Stimulated activated memory B cell treated with anti-CD40 and anti-IgM and Interleukin-4, amounts not matched to agents 10 μg/mL and 1 μg/mL and 100 μg/mL, for 72 hours (primary cell): ENCODE results near the gene GNG13.
A peak's percentile ranks its signal among the peaks of the same experiment; 100 is the strongest.
"Not testable (repeated sequence)": the region's sequence is repeated elsewhere in the genome, so short reads cannot be mapped to it uniquely, and the experiment has no call there.

Experiments used
- ATAC-seq: fragments of 150-1000 bp; cut with Tn5 transposase; 2 replicates; pipeline ENCODE4 v1.10.0; 2021
- H3K27ac Mint-ChIP-seq: one replicate; pipeline ENCODE4 v1.8.0; 2022; ENCODE audit warnings: mild to moderate bottlenecking, mixed read lengths
- H3K27me3 Mint-ChIP-seq: one replicate; pipeline ENCODE4 v1.8.0; 2022; ENCODE audit warnings: mixed read lengths
- H3K36me3 Mint-ChIP-seq: one replicate; pipeline ENCODE4 v1.8.0; 2022; ENCODE audit warnings: mixed read lengths
- H3K4me1 Mint-ChIP-seq: one replicate; pipeline ENCODE4 v1.8.0; 2022; ENCODE audit warnings: mixed read lengths
- H3K4me3 Mint-ChIP-seq: one replicate; pipeline ENCODE4 v1.8.0; 2022; ENCODE audit warnings: mild to moderate bottlenecking, moderate library complexity, mixed read lengths
- H3K9me3 Mint-ChIP-seq: one replicate; pipeline ENCODE4 v1.8.0; 2022; ENCODE audit warnings: mixed read lengths

The GNG13 gene

DNA sequence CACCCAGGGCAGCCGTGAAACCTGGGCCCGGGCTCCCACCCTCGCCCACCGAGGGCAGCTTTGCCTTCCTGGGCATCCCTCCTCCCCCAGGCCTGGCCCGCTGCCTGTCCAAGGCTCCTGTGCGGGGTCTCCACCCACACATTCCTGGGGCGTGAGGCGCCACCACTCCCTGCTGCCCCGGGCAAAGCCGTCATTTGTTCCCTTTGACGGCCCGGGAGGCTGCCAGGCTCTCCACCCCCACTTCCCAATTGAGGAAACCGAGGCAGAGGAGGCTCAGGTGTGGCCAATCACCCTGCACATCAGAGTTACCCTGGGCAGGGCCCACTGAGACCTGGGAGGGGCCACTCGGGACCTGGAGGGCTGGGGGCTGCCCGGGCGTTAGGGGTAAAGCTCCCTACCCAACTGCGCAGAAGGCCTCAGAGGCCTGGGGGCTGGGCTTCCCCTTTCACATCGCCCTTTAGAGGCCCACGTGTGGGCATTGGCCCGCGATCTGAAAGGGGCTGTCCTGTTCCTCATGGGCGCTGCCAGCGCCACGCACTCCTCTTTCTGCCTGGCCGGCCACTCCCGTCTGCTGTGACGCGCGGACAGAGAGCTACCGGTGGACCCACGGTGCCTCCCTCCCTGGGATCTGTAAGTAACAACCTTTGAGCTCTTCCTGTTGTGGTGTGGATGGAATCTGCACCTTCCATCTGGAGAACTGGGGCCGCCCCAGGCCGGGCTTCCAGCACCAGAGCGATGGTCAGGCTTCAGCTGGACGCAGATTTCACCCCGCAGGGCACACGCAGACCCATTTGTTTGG, 39.8 kb downstream of the GNG13 start, which contains the start of gene MSLN:
Gene MSLN, plus strand, starts transcription at position 190 of the 799 bp plus-strand sequence. CDS start 1,947 bp downstream, outside the sequence.
- no peak within 1 kb of the TSS for H3K27ac Mint-ChIP-seq
- no peaks in the 10 kb centered on the region for H3K4me1 Mint-ChIP-seq
- H3K9me3 Mint-ChIP-seq, result peaks cover 2% of the 10 kb centered on the region
- H3K27me3 Mint-ChIP-seq, result peaks cover 49% of the 10 kb centered on the region
- H3K36me3 Mint-ChIP-seq, result no peaks in the 10 kb centered on the region
- no peak within 1 kb of the TSS for H3K4me3 Mint-ChIP-seq
- ATAC-seq, result no peak

DNA sequence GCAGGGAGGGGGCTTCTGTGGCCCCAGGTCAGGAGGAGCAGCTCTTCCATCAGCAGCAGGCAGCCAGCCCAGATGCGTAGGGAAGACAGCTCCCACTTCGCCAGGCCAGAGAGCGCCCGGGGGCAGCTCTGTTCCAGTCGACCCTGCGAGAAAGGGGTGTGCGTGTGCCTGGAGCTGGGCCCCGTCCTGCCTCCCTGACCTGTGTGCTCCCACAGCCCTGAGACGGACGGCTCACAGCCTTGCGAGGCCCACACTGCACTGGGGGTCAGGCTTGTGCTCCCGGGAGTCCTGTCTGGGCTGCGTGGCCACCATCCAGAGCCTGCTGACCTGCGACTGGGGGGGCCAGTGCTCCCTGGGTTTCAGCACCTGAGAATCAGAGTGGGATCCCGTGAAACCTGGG, 40.5 kb downstream of the GNG13 start:
- no peaks in the 10 kb centered on the region for H3K36me3 Mint-ChIP-seq
- H3K27ac Mint-ChIP-seq, result no peak overlapping the region
- H3K9me3 Mint-ChIP-seq, result peaks cover 2% of the 10 kb centered on the region
- ATAC-seq, result no peak
- peaks cover 49% of the 10 kb centered on the region for H3K27me3 Mint-ChIP-seq
- no peaks in the 10 kb centered on the region for H3K4me1 Mint-ChIP-seq
- no peak overlapping the region for H3K4me3 Mint-ChIP-seq

DNA sequence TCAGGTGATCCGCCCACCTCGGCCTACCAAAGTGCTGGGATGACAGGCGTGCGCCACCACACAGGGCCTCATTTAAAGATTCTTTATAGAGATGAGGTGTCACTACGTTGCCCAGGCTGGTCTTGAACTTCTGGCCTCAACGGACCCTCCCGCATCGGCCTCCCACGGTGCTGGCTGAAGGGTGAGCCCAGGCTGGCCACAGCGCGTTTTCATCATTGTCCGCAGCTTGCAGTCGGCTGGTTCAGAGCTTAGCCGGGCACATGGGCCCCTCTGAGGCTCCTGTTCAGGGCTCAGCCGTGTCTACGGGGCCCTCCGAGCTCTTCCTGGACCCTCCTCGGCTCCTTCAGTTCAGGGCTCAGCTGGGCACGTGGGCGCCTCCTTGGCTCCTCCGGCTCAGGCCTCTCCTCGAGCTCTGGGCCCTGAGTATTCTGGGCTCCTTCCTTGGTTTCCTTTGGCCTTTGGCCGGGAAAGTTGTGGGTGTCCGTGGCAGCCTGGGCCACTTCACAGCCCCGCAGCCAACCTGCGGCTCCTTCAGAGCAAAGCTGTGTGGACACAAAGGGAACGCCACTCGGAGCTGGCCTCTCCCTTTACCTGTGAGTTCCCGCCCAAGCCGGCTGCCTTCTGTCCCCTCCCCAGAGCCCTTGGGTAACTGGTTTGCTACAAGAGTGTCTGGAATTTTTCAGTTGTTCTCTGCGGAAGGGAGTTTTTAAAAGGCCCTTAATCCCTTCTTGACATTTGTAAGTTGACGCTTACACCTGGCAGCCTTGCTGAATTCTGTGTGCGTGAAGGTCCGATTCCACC, 41.2 kb downstream of the GNG13 start:
- Mint-ChIP-seq H3K4me3 (no peak overlapping the region), H3K36me3 (no peaks in the 10 kb centered on the region), H3K9me3 (peaks cover 2% of the 10 kb centered on the region), H3K27me3 (peaks cover 49% of the 10 kb centered on the region), H3K4me1 (peaks cover 5% of the 10 kb centered on the region), H3K27ac (no peak overlapping the region)
- no peak for ATAC-seq

DNA sequence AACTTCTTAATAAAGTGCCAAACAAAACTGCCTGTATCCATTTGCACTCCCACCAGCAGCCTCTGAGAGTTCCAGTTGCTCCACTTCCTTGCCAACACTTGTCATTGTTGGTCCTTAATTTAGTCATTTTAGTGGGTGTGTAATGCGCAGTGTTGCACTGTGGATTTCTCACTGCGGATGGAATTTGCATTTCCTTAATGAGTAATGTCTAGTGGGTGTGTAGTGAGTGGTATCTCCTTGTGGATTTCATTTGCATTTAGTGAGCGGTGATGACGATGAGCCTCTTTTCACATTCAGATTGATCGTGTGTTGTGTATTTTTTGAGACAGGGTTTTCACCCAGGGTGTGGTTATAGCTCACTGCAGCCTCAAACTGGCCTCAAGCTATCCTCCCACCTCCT, 44.1 kb downstream of the GNG13 start:
- H3K27ac Mint-ChIP-seq, result no peak overlapping the region
- peaks cover 2% of the 10 kb centered on the region for H3K9me3 Mint-ChIP-seq
- no peak for ATAC-seq
- H3K27me3 Mint-ChIP-seq, result peaks cover 20% of the 10 kb centered on the region
- no peak overlapping the region for H3K4me3 Mint-ChIP-seq
- no peaks in the 10 kb centered on the region for H3K36me3 Mint-ChIP-seq
- H3K4me1 Mint-ChIP-seq, result peaks cover 5% of the 10 kb centered on the region

DNA sequence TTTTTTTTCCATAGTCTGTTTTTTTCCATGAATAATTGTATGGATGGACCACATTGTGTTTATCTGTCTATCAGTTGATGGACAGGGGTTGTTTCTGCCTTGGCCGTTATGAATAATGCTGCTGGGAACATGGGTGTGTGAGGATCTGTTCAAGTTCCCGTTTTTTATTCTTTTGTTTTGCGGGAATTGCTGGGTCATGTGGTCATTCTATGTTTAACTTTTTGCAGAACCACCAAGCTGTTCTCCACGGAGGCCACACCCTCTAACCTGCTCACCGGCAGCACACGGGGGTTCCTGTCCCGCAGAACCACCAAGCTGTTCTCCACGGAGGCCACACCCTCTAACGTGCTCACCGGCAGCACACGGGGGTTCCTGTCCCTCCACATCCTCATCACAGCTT, 45.9 kb downstream of the GNG13 start:
- no peak overlapping the region for H3K4me3 Mint-ChIP-seq
- peaks cover 5% of the 10 kb centered on the region for H3K4me1 Mint-ChIP-seq
- peaks cover 2% of the 10 kb centered on the region for H3K9me3 Mint-ChIP-seq
- H3K27ac Mint-ChIP-seq, result no peak overlapping the region
- H3K27me3 Mint-ChIP-seq, result peaks cover 11% of the 10 kb centered on the region
- no peaks in the 10 kb centered on the region for H3K36me3 Mint-ChIP-seq
- no peak for ATAC-seq

DNA sequence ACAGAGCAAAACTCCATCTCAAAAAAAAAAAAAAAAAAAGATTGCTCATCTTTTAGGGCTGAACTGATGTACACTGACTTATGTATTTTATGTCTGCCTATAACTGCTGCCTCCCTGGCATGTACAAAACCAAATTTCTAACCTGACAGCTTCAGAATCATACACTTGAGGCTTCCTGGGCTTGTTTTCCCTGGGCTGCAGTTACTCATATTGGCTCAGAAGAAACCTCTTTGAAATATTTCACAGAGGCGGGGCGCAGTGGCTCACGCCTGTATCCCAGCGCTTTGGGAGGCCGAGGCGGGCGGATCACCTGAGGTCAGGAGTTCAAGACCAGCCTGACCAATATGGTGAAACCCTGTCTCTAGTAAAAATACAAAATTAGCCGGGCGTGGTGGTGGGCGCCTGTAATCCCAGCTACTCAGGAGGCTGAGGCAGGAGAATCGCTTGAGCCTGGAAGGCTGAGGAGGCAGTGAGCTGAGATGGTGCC, 46.4 kb downstream of the GNG13 start:
- not testable (repeated sequence) for ATAC-seq, H3K4me3 Mint-ChIP-seq, H3K36me3 Mint-ChIP-seq, H3K9me3 Mint-ChIP-seq, H3K4me1 Mint-ChIP-seq, H3K27ac Mint-ChIP-seq
- peaks cover 11% of the 10 kb centered on the region for H3K27me3 Mint-ChIP-seq

DNA sequence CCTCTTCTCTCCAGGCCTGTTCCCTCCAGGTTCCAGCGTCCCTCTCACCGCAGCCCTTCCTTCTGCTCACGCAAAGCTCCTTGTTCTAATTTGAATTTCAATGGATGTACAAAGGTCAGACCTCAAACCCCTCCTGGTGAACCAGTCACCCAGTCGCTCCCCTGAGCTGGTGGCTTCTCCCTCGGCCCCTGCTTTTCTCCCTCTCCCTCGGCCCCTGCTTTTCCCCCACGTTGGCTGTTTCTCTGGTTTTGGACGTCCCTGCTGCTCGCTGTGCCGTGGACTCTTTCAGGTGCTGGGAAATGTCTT, 48.6 kb downstream of the GNG13 start:
- no peak overlapping the region for H3K27ac Mint-ChIP-seq
- no peak overlapping the region for H3K4me3 Mint-ChIP-seq
- H3K27me3 Mint-ChIP-seq, result no peaks in the 10 kb centered on the region
- no peaks in the 10 kb centered on the region for H3K9me3 Mint-ChIP-seq
- peaks cover 5% of the 10 kb centered on the region for H3K4me1 Mint-ChIP-seq
- ATAC-seq, result no peak
- no peaks in the 10 kb centered on the region for H3K36me3 Mint-ChIP-seq

DNA sequence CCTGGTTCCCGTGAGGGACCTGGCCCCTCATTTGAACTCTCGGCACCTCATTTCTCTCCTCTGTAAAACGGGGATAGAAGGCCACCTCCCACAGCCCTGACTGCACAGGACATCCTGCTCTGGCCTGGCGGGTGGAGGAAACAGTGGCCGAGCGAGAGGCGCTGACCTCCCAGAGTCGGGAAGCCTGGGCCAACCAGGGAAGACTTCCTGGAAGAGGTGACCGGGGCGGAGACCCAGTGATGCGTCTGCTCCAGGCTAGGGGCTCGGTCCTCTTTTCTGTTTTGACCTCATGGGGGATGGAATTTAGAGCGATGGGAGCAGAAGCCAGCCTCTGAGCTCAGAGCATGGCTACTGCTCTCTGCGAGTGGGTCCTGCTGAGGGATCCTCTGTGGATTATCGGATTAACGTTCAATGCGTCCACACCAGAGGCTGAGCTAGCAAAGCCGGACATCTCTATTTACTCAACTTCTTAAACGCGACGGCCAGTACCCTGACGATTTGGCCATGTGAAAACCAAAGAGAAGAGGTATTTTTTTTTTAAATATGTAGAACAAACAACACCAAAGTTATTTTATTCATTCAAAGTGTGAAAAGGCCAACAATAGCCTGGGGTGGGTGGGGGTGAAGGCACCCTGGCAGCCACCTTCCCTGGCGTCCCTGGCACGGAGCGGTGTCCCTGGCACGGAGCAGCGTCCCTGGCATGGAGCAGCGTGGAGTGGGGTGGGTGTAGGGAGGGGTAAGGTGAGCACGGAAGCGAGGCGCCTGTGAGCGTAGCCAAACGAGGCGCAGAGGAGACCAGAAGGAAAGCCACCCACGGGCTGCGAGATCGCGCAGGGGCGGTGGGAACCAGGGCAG, 49.2 kb downstream of the GNG13 start:
- peak; percentile 16 for ATAC-seq
- no peak overlapping the region for H3K27ac Mint-ChIP-seq

DNA sequence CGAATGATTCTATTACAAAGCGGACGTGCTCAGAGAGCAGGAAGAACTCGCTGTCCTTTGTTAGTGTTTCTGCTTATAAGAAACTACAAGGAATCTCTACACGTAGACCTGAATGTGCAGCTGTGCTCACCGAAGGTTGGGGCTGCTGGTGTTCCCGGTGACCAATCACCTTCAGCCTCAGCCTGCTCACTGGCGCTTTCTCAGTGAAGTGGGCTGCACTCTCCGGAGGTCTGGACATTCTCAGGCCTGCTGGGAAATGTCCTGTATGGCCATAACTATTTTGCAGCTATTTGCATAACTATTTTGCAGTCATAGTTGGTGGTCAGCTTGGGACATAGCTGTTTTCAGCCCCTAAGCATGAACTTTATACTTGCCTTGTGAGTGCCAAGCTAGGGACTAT, 50.0 kb downstream of the GNG13 start:
- Mint-ChIP-seq H3K27ac (no peak overlapping the region), H3K4me1 (peaks cover 5% of the 10 kb centered on the region), H3K27me3 (no peaks in the 10 kb centered on the region), H3K36me3 (no peaks in the 10 kb centered on the region), H3K9me3 (no peaks in the 10 kb centered on the region), H3K4me3 (no peak overlapping the region)
- no peak for ATAC-seq

More for the DNA sequence above, 49.2 kb downstream of the GNG13 start:
- H3K4me1 Mint-ChIP-seq, result peaks cover 5% of the 10 kb centered on the region
- no peaks in the 10 kb centered on the region for H3K9me3 Mint-ChIP-seq
- H3K36me3 Mint-ChIP-seq, result no peaks in the 10 kb centered on the region
- no peaks in the 10 kb centered on the region for H3K27me3 Mint-ChIP-seq
- H3K4me3 Mint-ChIP-seq, result no peak overlapping the region

DNA sequence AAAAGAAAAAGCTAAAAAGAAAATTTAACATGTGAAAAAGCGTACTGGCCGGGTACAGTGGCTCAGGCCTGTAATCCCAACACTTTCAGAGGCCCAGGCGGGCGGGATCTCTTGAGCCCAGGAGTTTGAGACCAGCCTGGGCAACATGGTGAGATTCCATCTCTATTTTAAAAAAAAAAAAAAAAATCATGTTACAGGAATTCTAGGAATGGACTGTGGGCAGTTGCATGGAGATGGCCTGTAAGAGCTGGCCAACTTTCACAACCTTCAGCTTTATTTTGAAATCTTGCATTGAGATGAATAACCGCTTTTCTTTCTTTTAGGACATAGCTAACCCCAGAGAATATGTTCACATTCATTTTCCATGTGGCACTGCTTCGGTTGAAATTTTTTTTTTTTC, 51.5 kb downstream of the GNG13 start:
- Mint-ChIP-seq H3K4me1 (no peaks in the 10 kb centered on the region), H3K9me3 (no peaks in the 10 kb centered on the region), H3K27me3 (no peaks in the 10 kb centered on the region), H3K27ac (no peak overlapping the region), H3K36me3 (no peaks in the 10 kb centered on the region), H3K4me3 (no peak overlapping the region)
- no peak for ATAC-seq
